IMR-90 (cell line): ENCODE data around the gene CECR2.

Source experiments
- CHD1 ChIP-seq: IDR thresholded peaks from 2 replicates; pipeline ENCODE4 v1.6.1; 2012; ENCODE audit warnings: low read depth, low read length, improper control_type of control experiment
- ELK1 ChIP-seq: fragments of 150-350 bp; IDR thresholded peaks from 2 replicates; pipeline ENCODE4 v1.6.1; 2016; ENCODE audit warnings: low read depth, mild to moderate bottlenecking, low read length, moderate library complexity, borderline replicate concordance
- MAZ ChIP-seq: IDR thresholded peaks from 2 replicates; pipeline ENCODE4 v1.6.1; 2012; ENCODE audit warnings: low read depth, mild to moderate bottlenecking, low read length, improper control_type of control experiment, moderate library complexity, borderline replicate concordance
- POLR2A ChIP-seq: IDR thresholded peaks from 2 replicates; pipeline ENCODE4 v1.6.1; 2012; ENCODE audit warnings: mild to moderate bottlenecking, low read depth, low read length
- RCOR1 ChIP-seq: IDR thresholded peaks from 2 replicates; pipeline ENCODE4 v1.6.1; 2012; ENCODE audit warnings: mild to moderate bottlenecking, low read length, improper control_type of control experiment; ENCODE audit not compliant: insufficient replicate concordance
- SMC3 ChIP-seq: fragments of 150-350 bp; IDR thresholded peaks from 2 replicates; pipeline ENCODE4 v1.6.1; 2016; ENCODE audit warnings: low read depth, mild to moderate bottlenecking, antibody characterized with exemption, low read length, moderate library complexity
- USF2 ChIP-seq: fragments of 150-350 bp; IDR thresholded peaks from 2 replicates; pipeline ENCODE4 v1.6.1; 2017; ENCODE audit warnings: mild to moderate bottlenecking, antibody characterized with exemption, low read length, low read depth
- TF ChIP-seq, protein P1 (sequence below): conservative IDR thresholded peaks from 2 replicates; pipeline ENCODE4 v1.5.1; 2012; ENCODE audit warnings: mild to moderate bottlenecking, low read depth, low read length, improper control_type of control experiment

DNA sequence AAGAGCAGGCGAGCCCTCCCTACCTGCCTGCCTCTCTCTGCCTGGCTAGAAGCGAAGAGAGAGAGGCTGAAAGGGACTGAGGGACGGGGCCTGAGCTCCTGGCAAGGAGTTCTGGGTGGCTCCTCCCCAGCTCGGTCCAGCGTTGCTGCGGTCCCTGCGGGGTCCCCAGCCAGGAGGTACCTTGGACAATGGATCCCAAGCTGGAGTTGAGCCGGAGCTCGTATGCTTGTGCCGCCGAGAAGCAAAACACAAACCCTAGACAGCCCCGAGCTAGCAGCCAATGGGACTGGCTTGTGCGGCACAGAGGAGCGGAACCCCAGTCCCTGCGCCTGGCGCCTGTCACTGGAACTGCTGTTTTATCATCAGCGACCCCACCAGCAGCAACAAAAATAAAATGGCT lies 212.4 kb downstream of the CECR2 start:
- TF ChIP-seq, protein P1, sequence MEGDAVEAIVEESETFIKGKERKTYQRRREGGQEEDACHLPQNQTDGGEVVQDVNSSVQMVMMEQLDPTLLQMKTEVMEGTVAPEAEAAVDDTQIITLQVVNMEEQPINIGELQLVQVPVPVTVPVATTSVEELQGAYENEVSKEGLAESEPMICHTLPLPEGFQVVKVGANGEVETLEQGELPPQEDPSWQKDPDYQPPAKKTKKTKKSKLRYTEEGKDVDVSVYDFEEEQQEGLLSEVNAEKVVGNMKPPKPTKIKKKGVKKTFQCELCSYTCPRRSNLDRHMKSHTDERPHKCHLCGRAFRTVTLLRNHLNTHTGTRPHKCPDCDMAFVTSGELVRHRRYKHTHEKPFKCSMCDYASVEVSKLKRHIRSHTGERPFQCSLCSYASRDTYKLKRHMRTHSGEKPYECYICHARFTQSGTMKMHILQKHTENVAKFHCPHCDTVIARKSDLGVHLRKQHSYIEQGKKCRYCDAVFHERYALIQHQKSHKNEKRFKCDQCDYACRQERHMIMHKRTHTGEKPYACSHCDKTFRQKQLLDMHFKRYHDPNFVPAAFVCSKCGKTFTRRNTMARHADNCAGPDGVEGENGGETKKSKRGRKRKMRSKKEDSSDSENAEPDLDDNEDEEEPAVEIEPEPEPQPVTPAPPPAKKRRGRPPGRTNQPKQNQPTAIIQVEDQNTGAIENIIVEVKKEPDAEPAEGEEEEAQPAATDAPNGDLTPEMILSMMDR, result no peak
- no peak for TF ChIP-seq RCOR1
- TF ChIP-seq USF2, result no peak
- no peak for TF ChIP-seq POLR2A
- no peak for TF ChIP-seq SMC3
- no peak for TF ChIP-seq CHD1
- no peak for TF ChIP-seq MAZ
- no peak for TF ChIP-seq ELK1
